22Rv1 (cell line): ENCODE results near the gene IL1R2.

Source experiments
- H3K27ac ChIP-seq: fragments of 450-650 bp; 2 replicates; pipeline ENCODE4 v1.5.1; 2017
- CTCF ChIP-seq: fragments of 450-650 bp; IDR thresholded peaks from 2 replicates; pipeline ENCODE4 v1.5.1; 2017; ENCODE audit warnings: mild to moderate bottlenecking
- ZFX ChIP-seq: fragments of 450-650 bp; IDR thresholded peaks from 2 replicates; pipeline ENCODE4 v1.6.1; 2017; ENCODE audit warnings: antibody characterized with exemption, borderline replicate concordance

The IL1R2 gene

GRCh38 chr2:102044967-102045489 lies 53.3 kb downstream of the IL1R2 start:
- TF ChIP-seq ZFX (no peak), CTCF (no peak)
- H3K27ac ChIP-seq = no peak overlapping the region

GRCh38 chr2:102045697-102046096 lies 53.9 kb downstream of the IL1R2 start:
- no peak for TF ChIP-seq CTCF
- TF ChIP-seq ZFX = no peak
- no peak overlapping the region for H3K27ac ChIP-seq

GRCh38 chr2:102046135-102046986 lies 54.6 kb downstream of the IL1R2 start:
- H3K27ac ChIP-seq = no peak overlapping the region
- TF ChIP-seq ZFX = no peak
- TF ChIP-seq CTCF = no peak

GRCh38 chr2:102048465-102048864 lies 56.7 kb downstream of the IL1R2 start:
- H3K27ac ChIP-seq = no peak overlapping the region
- no peak for TF ChIP-seq CTCF
- TF ChIP-seq ZFX = no peak

- no peak overlapping the region for H3K27ac ChIP-seq
- TF ChIP-seq CTCF (no peak), ZFX (no peak)
Measured at GRCh38 chr2:102049756-102050443, 58.1 kb downstream of the IL1R2 start.

- no peak for TF ChIP-seq ZFX
- no peak for TF ChIP-seq CTCF
- no peak overlapping the region for H3K27ac ChIP-seq
Measured at GRCh38 chr2:102050854-102051391, 59.2 kb downstream of the IL1R2 start.
